Esophagus squamous epithelium (tissue), 4 donors: Measurements from ENCODE around the gene PATZ1.

Experiments used
- CTCF ChIP-seq, 6 experiments: fragments of 450-650 bp in 4 of 6; fragments of 200-600 bp in 2 of 6; sonication (generic) in 2 of 6; IDR thresholded peaks; one replicate each; pipeline ENCODE4 v1.5.1; 2016 to 2019; ENCODE audit warnings: antibody characterized with exemption in 6 of 6, mild to moderate bottlenecking in 4 of 6, moderate library complexity in 4 of 6
- POLR2A ChIP-seq, 4 donors: fragments of 450-650 bp; IDR thresholded peaks; one replicate each; pipeline ENCODE4 v1.6.1; 2017; ENCODE audit warnings: antibody characterized with exemption in 4 of 4, mild to moderate bottlenecking in 4 of 4, moderate library complexity in 3 of 4

- TF ChIP-seq CTCF (IDR thresholded peaks at IDR 0.05) = no peak
- no peak for TF ChIP-seq POLR2A (IDR thresholded peaks at IDR 0.05)
Measured at GRCh38 chr22:31332010-31332409, 14.1 kb downstream of the PATZ1 start.
